OCI-LY7 (cell line): ENCODE measurements around the gene PRSS56.

ENCODE experiments used
- CTCF ChIP-seq: fragments of 200-600 bp; sonication (generic); conservative IDR thresholded peaks from 2 replicates; pipeline ENCODE4 v1.5.1; 2014; ENCODE audit warnings: mild to moderate bottlenecking, antibody characterized with exemption, low read length, moderate library complexity, mixed read lengths
- EZH2phosphoT487 ChIP-seq: fragments of 200-600 bp; sonication (generic); IDR thresholded peaks from 2 replicates; pipeline ENCODE4 v1.6.1; 2018; ENCODE audit warnings: low read depth, borderline replicate concordance, mild to moderate bottlenecking, mixed run types, antibody characterized with exemption, low read length, moderate library complexity, mixed read lengths

- TF ChIP-seq CTCF (no peak), EZH2phosphoT487 (no peak)
These were observed 28.9 kb upstream of the PRSS56 start for GRCh38 chr2:232491139-232491780.
